Stomach smooth muscle (tissue), 2 donors: ENCODE results near the gene ZNRF3.

Experiments
- H3K27ac ChIP-seq: one replicate; pipeline ENCODE4 v1.7.0; 2013; ENCODE audit warnings: mild to moderate bottlenecking, low read length, inconsistent platforms
- H3K27me3 ChIP-seq, 2 donors: one replicate each; pipeline ENCODE4 v1.7.0; 2013; ENCODE audit warnings: low read length in 2 of 2; ENCODE audit not compliant: insufficient read depth in 2 of 2, control insufficient read depth in 1 of 2
- H3K36me3 ChIP-seq, 2 donors: one replicate each; pipeline ENCODE4 v1.7.0; 2013; ENCODE audit warnings: low read length in 2 of 2; ENCODE audit not compliant: control insufficient read depth in 2 of 2, insufficient read depth in 2 of 2
- H3K4me1 ChIP-seq: one replicate; pipeline ENCODE4 v1.7.0; 2013; ENCODE audit warnings: low read length; ENCODE audit not compliant: control insufficient read depth, insufficient read depth
- H3K4me3 ChIP-seq, 2 donors: one replicate each; pipeline ENCODE4 v1.7.0; 2013; ENCODE audit warnings: low read length in 2 of 2
- H3K9ac ChIP-seq, 2 donors: one replicate each; pipeline ENCODE4 v1.7.0; 2013; ENCODE audit warnings: low read length in 2 of 2, mild to moderate bottlenecking in 1 of 2
- H3K9me3 ChIP-seq, 2 donors: one replicate each; pipeline ENCODE4 v1.7.0; 2013; ENCODE audit warnings: low read length in 2 of 2; ENCODE audit not compliant: control insufficient read depth in 2 of 2
- donor health status: healthy.
- donor health status: Pancreatic carcinoma.

The ZNRF3 gene

DNA sequence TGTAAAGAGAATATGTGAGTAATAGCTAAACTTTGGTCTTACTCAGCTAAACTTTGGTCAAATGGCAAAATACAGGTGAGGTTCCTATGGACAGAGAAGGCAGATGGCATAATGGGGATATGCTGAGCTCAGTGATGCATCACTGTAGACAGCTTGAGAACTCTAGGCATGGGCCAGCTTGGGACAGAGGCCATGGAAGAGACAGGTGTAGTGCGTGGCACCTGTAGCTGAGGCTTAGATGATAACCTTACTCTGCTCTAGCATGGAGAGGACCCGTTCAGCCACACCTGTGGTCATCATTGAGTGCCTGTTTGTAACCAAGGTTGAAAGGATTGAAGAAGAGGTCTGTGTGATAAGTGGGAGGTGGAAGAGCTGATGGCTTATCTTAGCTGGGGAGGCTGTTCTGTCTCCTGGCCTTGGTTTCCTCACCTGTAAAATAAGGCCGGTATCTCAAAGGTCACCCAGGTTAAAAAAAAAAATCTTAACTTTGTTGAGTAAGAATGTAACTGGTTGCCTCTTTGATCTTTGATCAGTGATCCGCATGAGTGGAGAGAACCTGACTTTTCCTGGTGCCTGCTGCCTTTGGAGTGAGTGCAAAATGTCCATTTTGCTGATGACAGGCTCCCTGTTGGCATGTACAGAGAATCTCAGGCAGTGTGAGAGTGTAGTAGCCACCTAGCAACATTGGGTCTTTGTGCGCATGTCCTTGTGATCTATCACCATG lies 48.6 kb downstream of the ZNRF3 start:
- Histone ChIP-seq H3K4me1 (peaks cover 12% of the 10 kb centered on the region), H3K36me3 (no peaks in the 10 kb centered on the region), H3K27ac (no peak overlapping the region), H3K4me3 (no peak overlapping the region), H3K9ac (no peak overlapping the region), H3K27me3 (no peaks in the 10 kb centered on the region), H3K9me3 (no peaks in the 10 kb centered on the region)

DNA sequence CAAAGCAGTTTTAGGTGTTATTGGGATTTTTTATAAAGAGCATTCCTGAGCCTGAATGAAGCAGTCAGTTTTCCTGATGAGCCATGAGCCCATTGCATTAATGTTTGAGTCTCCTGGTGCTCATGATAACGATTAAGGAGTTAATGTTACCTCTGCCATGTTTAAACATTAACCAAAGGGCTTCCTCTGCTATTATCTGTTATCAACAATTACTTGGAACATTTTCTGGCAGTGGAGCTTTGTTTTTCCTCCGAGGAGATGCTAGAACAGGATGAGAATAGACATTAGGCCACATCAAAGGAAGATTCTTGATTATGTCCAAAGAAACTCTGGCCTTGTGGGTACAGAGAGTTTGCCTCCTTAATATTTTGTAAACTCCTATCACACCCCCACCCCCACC lies 49.9 kb downstream of the ZNRF3 start:
- no peaks in the 10 kb centered on the region for H3K9me3 ChIP-seq
- no peak overlapping the region for H3K9ac ChIP-seq
- H3K27me3 ChIP-seq: no peaks in the 10 kb centered on the region
- H3K4me3 ChIP-seq: no peak overlapping the region
- H3K4me1 ChIP-seq: peaks cover 8% of the 10 kb centered on the region
- no peaks in the 10 kb centered on the region for H3K36me3 ChIP-seq
- H3K27ac ChIP-seq: no peak overlapping the region

DNA sequence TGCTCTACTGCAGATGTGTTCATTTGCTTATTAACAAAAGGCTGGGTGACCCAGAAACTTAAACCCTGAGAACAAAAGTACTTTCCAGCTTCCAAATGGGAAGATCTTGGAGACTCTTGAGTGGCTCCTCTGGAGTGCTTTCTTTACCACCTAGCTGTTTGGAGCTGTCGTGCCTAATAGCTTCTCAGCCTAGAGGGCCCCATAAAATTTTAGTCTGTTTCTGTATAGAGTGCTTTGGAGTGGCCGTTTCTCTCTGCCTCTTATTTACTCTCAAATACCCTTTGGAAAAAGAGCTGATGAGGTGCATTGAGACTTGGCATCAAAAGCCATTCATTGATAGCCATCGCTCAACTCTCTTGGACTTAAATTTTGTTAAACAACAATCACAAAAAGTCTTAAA lies 50.7 kb downstream of the ZNRF3 start:
- H3K27me3 ChIP-seq: no peaks in the 10 kb centered on the region
- H3K36me3 ChIP-seq: no peaks in the 10 kb centered on the region
- H3K4me3 ChIP-seq: no peak overlapping the region
- no peak overlapping the region for H3K27ac ChIP-seq
- peaks cover 8% of the 10 kb centered on the region for H3K4me1 ChIP-seq
- H3K9me3 ChIP-seq: no peaks in the 10 kb centered on the region
- no peak overlapping the region for H3K9ac ChIP-seq

DNA sequence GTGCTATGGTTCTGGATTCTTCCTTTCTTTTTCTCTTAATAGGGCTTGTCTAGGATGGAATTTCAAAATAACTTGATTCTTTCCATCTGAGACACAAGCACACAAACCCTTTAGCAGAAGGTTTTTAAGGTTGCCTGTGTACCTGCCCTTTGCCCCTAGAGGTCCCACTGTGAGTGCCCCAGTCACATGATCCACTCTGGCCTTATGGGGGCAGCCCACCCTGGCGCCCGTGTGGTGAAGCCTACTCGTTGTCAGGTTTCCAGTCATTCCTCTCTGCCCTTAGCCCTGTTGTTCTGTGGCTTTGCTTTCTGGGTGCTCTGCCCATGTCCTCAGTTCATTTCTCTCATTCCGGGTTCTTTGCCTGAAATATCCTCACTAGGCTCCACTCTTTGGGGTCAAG lies 51.8 kb downstream of the ZNRF3 start:
- H3K9me3 ChIP-seq: no peaks in the 10 kb centered on the region
- H3K36me3 ChIP-seq: no peaks in the 10 kb centered on the region
- no peak overlapping the region for H3K9ac ChIP-seq
- H3K27ac ChIP-seq: no peak overlapping the region
- H3K4me3 ChIP-seq: no peak overlapping the region
- no peaks in the 10 kb centered on the region for H3K27me3 ChIP-seq
- H3K4me1 ChIP-seq: peaks cover 8% of the 10 kb centered on the region

DNA sequence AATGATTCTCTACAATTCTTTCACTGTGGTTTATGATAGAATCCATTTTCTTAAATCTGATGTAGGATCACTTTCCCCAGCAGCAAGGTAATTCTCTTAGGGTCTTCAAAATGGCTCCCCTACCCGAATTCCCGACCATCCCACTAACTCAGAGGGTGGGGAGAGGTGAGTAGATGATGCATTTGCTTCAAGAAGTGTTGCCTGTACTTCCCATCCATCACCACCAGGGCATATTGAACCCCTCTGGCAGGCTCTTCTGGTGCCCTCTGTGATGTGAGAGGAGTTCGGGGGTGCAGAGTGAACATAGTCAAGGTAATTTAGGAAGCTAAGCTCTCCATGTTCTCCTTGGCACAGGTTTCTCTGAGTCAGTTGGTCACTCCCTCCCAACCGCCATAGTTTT lies 52.3 kb downstream of the ZNRF3 start:
- peaks cover 3% of the 10 kb centered on the region for H3K4me1 ChIP-seq
- no peaks in the 10 kb centered on the region for H3K36me3 ChIP-seq
- H3K27me3 ChIP-seq: no peaks in the 10 kb centered on the region
- no peak overlapping the region for H3K27ac ChIP-seq
- H3K9me3 ChIP-seq: no peaks in the 10 kb centered on the region
- no peak overlapping the region for H3K9ac ChIP-seq
- no peak overlapping the region for H3K4me3 ChIP-seq

DNA sequence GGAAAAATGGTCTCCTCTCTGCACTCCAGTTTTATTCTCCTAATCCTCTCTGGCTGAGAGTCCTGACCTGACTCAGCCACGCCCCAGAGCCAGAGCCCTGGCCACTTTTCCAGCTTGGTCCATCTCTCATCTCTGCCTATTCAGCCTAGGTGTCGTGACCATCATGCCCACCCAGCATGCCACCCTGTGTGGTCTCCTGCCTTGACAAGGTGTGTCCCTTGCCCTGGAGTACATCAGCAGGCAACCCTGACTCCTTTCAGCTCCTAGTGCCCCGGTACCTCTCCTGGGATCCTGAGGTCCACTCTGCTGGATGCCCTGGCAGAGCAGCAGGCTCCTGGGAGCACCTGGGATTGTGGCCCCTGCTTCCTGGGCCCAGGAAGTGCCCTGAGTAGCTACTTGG lies 52.8 kb downstream of the ZNRF3 start:
- Histone ChIP-seq H3K4me3 (no peak overlapping the region), H3K27me3 (no peaks in the 10 kb centered on the region), H3K9ac (no peak overlapping the region), H3K36me3 (no peaks in the 10 kb centered on the region), H3K27ac (no peak overlapping the region), H3K4me1 (peaks cover 2% of the 10 kb centered on the region), H3K9me3 (no peaks in the 10 kb centered on the region)

DNA sequence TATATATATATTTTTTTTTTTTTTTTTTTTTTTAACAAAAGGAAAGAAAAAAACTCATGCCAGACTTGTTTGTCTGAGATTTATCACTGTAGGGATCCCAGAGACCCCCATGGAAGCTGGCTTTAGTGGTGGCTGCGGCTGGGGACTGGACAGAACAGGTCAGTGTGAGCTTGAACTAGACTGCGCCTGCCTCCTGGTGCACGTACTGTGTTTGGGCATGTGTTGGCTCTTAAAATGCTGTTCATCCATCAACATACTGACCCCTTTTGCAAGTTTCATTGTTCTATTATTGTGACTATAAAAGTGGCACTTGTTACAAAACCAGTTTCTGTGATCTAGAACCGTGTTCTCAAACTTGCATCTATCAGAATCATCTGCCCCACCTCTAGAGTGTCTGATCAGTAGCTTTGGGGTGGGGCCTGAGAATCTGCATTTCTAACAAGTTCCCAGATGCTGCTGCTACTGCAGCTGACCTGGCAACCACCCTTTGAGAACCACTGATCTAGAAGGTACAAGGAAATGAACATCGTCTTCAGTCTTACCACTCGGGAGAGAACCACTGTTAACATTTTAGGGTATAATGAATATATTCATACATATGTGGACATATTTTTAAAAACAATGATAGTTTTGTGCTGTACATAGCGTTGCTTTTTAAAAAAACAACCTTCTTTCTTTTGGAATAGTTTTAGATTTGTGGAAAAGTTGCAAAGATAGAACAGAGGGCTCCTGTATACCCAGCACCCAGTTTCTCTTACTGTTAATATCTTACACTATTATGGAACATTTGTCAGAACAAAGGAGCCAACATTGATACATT lies 54.0 kb downstream of the ZNRF3 start:
- Histone ChIP-seq H3K4me3 (no peak overlapping the region), H3K36me3 (no peaks in the 10 kb centered on the region), H3K9ac (no peak overlapping the region), H3K27me3 (no peaks in the 10 kb centered on the region), H3K9me3 (no peaks in the 10 kb centered on the region), H3K27ac (no peak overlapping the region), H3K4me1 (peaks cover 2% of the 10 kb centered on the region)

DNA sequence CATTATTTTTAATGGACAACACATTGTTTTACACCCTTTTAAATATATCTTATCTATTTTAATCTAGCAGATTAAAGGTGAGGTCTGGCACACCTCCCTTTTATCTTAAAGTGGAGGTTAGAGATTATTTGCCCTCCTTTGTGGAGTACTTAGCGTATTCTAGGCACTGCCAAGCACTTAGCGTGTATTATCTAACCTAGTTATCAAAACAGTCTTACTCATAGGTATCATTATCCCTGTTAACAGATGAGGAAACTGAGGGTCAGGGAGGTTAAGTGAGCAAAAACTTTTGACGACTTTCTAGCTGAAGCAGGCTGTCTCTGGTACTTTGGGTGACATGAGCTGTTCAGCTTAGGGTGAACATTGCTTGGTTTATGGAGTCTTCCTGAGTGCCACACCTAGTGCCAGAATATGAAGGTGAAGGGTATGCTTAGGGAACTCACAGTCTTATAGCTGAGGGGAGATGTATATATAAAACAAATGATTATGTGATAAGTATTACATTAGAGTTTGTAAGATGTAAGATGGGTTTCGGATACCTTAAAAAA lies 55.0 kb downstream of the ZNRF3 start:
- Histone ChIP-seq H3K36me3 (no peaks in the 10 kb centered on the region), H3K9me3 (no peaks in the 10 kb centered on the region), H3K27me3 (no peaks in the 10 kb centered on the region), H3K4me1 (peaks cover 4% of the 10 kb centered on the region), H3K27ac (no peak overlapping the region), H3K9ac (no peak overlapping the region), H3K4me3 (no peak overlapping the region)

DNA sequence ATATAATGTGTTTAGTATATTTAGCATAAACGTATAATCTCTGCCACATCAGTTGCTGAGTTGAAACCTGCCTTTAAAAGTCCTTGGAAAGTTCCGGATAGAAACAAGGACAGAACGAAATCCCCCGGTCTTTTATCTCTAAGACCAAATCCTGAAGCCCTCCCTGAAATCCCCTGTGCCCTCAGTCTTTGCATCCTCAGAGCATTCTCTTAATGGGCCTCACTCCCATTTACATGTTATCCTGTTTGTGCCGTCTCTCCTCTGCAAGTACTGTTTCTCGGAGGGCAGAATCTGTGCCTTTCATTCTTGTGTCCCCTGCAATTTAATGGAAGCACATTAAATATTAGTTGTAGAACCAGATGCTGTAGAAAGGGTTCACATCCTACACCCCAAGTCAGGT lies 56.0 kb downstream of the ZNRF3 start:
- Histone ChIP-seq H3K4me1 (peaks cover 8% of the 10 kb centered on the region), H3K36me3 (no peaks in the 10 kb centered on the region), H3K4me3 (no peak overlapping the region), H3K27ac (no peak overlapping the region), H3K9me3 (no peaks in the 10 kb centered on the region), H3K27me3 (no peaks in the 10 kb centered on the region), H3K9ac (no peak overlapping the region)

DNA sequence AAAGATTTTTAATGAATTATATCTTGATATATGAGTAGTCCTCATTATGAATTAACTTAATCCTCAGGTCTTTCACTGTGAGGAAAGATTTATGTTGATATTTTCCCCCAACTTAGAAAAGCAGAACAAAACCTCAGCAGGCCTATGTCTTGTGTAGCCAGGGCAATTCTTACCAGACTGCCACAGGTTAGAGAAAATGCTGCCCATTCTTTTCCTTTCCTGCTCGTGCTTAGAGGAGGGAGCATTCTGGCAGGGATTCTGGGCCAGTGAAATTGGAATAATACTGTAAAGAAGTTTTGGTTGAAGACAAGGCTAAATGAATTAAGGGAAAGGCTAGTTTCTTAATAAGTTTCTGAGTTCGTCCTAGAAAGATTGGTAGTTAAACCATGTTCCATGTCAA lies 56.6 kb downstream of the ZNRF3 start:
- Histone ChIP-seq H3K4me3 (no peak overlapping the region), H3K27ac (no peak overlapping the region), H3K36me3 (no peaks in the 10 kb centered on the region), H3K9ac (no peak overlapping the region), H3K9me3 (no peaks in the 10 kb centered on the region), H3K4me1 (peaks cover 8% of the 10 kb centered on the region), H3K27me3 (no peaks in the 10 kb centered on the region)

DNA sequence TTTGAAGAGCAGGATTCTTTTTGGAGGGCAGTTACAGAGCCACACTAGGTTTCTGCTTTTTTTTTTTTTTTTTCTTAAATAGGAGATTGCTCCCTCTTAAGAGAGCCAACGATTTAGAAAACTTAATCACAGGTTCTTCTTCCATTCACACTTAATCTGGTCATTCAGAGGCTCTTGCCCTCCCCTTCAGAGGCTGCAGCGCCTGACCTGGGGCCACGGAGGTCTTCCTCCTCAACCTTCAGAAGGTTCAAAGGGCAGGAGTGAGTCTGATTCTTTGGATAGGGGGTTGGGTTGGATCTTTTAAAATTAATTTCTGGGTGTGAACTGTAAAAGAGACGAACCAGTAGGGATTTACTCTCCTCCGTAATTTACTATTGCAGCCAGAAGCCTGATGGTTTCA lies 57.1 kb downstream of the ZNRF3 start:
- H3K4me3 ChIP-seq: no peak overlapping the region
- H3K27me3 ChIP-seq: no peaks in the 10 kb centered on the region
- H3K9ac ChIP-seq: no peak overlapping the region
- no peak overlapping the region for H3K27ac ChIP-seq
- H3K9me3 ChIP-seq: no peaks in the 10 kb centered on the region
- no peaks in the 10 kb centered on the region for H3K36me3 ChIP-seq
- H3K4me1 ChIP-seq: peaks cover 8% of the 10 kb centered on the region
